Measurements from ENCODE around the gene ZNF628.

DNA sequence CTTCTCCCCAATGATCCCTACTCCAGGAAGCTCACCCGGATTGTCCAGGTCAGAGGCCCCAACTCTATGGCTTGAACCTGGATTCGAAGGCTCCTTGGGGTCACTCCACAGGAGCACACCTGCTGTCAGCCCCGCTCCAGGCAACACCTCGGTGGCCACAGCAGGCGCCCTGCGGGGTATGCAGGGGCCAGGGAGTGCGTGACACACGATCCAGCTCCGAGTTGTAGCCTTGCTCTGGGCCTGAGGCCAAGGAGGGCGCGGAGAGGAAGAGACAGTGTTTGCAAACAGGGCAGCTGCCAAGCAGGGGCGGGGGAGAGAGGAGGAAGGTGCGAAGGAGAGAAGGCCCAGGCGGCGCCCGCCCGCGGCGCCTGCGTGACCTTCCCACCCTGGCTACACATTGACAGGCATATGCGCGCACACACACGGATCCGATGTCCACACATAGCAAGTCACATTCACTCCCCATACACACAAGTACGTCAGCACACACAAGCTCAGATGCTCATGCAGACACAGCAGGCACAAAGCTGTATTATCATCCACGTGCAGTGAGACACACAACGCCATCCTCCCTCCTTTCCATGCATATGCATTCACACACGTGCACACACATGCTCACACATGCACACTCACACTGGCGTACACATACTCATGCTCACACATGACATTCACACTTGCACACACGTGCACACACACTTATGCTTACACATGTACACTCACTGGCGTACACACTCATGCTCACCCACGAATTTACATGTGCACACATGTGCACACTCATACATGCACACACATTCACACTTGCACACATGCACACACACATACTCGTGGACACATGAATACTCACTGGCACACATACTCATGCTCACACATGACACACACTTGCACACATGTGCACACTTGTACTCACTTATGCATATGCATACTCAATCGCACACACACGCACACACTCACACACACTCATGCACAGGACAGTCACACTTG lies 50.1 kb downstream of the ZNF628 start:
- TF ChIP-seq, protein P1, sequence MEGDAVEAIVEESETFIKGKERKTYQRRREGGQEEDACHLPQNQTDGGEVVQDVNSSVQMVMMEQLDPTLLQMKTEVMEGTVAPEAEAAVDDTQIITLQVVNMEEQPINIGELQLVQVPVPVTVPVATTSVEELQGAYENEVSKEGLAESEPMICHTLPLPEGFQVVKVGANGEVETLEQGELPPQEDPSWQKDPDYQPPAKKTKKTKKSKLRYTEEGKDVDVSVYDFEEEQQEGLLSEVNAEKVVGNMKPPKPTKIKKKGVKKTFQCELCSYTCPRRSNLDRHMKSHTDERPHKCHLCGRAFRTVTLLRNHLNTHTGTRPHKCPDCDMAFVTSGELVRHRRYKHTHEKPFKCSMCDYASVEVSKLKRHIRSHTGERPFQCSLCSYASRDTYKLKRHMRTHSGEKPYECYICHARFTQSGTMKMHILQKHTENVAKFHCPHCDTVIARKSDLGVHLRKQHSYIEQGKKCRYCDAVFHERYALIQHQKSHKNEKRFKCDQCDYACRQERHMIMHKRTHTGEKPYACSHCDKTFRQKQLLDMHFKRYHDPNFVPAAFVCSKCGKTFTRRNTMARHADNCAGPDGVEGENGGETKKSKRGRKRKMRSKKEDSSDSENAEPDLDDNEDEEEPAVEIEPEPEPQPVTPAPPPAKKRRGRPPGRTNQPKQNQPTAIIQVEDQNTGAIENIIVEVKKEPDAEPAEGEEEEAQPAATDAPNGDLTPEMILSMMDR (conservative IDR thresholded peaks at IDR 0.05 in 1 of 2, IDR thresholded peaks at IDR 0.05 in 1 of 2; ENCODE audit: low read depth in 1 of 2, low read length in 2 of 2): no peak
- TF ChIP-seq EZH2 (IDR thresholded peaks at IDR 0.05; ENCODE audit: low read length, missing control alignments): no peak

Measured in fibroblast of lung (primary cell).